ENCODE data around the gene CRIP2. TPM values are rescaled to one million over a fixed set of nuclear protein-coding genes. Genes with fewer than 3 reads are reported as not detected.

Gene CRIP2
- total RNA-seq, 2 donors from 2014 or later: 51.6 to 58.8 TPM

DNA sequence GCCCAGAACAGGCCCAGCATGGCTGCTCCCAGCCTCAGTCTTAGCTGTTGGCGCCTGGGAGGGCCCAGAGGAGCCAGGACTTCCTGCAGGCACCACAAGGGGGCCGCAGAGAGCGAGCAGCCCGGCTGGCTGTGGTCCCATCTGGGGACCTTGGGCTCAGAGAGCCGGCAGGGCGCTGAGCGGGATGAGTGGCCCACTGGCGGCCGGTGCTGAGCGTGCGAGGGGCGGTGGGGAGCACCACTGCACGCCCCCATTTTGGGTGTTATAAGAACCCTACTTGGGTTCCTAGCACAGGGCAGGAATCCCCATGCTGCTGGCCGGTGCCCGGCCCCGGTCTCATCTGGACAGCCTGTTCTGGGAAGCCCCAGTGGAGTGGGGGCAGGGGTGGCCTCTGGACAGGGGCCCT is 25.9 kb upstream of the CRIP2 start:
- Mint-ChIP-seq H3K27ac (no peak overlapping the region), H3K4me3 (no peak overlapping the region), H3K27me3 (no peaks in the 10 kb centered on the region), H3K4me1 (peaks cover 4% of the 10 kb centered on the region), H3K36me3 (ENCODE audit: low read depth) (no peaks in the 10 kb centered on the region)
- DNase-seq (peak; percentile 59 to 72 (median 60)), ATAC-seq (peak; percentile 98)
- no peaks in the 10 kb centered on the region for H3K9me3 ChIP-seq (ENCODE audit: control insufficient read depth, low read length, poor library complexity, severe bottlenecking)

DNA sequence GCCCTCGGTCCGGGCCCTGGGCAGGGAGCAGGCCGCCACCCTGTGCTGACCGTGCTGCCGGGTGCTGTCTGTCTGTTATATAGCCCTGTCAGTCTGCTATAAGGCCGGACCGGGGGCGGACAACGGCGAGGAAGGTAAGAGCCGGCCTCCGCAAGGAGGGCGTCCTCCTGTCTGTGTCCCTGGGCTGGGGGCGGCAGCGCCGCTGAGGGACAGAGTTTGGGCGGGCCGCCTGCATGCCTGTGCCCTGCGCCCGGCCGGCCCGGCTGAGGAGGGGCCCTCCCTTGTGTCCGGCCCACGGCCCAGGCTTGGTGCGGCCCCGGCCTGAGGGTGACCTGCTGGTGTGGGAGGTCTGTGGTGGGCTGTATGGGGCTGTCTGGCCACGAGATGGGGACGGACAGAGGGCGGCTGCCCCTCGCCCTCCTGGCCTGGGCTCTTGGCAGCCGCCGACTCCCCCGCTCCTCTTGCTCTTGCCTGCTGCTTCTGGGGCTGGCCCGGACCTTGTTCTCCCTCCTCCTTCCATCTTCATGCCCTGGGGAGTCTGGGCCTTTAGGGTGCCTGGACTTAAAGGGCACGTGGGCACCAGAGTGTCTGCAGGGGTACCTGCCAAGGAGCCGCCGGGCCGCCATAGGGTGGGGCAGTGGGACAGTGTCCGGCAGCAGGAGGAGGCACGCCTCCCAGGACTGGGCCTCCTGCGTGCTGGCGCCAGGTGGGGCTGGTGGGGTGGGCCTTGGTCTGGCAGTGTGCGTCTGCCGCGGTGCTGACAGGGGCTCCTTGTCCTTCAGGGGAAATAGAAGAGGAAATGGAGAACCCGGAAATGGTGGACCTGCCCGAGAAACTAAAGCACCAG is 25.1 kb upstream of the CRIP2 start:
- no peaks in the 10 kb centered on the region for H3K9me3 ChIP-seq (ENCODE audit: control insufficient read depth, low read length, poor library complexity, severe bottlenecking)
- Mint-ChIP-seq H3K36me3 (ENCODE audit: low read depth) (no peaks in the 10 kb centered on the region), H3K27ac (no peak overlapping the region), H3K27me3 (no peaks in the 10 kb centered on the region), H3K4me1 (peaks cover 4% of the 10 kb centered on the region), H3K4me3 (no peak overlapping the region)
- DNase-seq (no peak), ATAC-seq (no peak)

DNA sequence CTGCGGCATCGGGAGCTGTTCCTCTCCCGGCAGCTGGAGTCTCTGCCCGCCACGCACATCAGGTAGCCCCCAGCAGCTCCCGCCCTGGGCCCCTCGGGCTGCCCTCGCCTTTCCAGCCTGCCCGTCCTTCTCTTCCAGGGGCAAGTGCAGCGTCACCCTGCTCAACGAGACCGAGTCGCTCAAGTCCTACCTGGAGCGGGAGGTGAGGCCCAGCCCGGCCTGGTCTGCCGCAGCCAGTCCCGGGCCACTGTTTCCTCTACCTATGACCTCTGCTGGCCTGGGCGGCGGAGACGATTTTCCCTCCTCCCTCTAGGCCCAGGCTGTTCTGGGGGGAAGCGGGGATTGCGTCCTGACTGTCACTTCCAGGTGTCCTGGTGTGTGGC is 24.5 kb upstream of the CRIP2 start:
- Mint-ChIP-seq H3K36me3 (ENCODE audit: low read depth) (no peaks in the 10 kb centered on the region), H3K27me3 (no peaks in the 10 kb centered on the region), H3K27ac (no peak overlapping the region), H3K4me3 (no peak overlapping the region), H3K4me1 (peaks cover 4% of the 10 kb centered on the region)
- DNase-seq (no peak), ATAC-seq (no peak)
- no peaks in the 10 kb centered on the region for H3K9me3 ChIP-seq (ENCODE audit: control insufficient read depth, low read length, poor library complexity, severe bottlenecking)

DNA sequence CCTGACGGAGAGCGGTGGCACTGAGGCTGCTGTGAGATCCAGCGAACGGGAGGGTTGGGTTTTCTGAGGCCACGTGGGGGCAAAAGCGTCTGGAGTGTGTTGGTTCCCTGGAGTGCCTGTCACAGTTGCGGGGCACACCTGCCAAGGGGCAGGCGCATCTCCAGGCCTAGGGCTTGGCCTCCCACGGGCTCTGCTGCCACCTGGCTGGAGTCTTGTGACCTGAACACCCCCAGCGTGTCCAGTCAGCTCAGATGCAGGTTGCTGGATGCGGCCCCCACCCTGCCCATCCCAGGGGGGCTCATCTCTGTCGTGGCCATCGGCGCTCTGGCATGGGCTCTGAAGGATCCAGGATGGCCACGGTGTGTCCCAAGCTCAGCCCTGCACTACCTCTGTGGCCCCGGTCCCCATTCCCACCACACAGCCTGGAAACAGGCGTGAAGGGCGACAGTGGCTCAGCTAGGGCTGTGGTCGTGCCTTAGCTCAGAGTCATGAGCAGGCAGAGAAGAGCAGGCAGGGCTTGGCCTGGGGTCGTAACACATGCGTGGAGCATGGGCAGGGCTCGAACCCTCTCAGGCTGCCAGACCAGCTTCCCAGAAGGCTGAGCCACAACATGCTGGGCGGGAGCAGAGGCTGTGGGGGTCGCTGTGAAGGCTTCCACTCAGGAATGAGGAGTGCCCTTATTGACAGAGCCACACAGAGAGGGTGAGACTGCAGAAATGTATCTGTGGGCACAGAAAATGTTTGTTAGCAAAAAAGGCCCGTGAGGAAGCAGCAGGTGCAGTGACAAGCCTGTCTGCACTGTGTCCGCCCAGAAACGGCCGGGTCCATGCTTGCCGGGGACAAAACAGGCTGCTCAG is 23.5 kb upstream of the CRIP2 start:
- no peaks in the 10 kb centered on the region for H3K9me3 ChIP-seq (ENCODE audit: control insufficient read depth, low read length, poor library complexity, severe bottlenecking)
- ATAC-seq (no peak), DNase-seq (no peak)
- H3K27ac Mint-ChIP-seq: no peak overlapping the region
- H3K4me1 Mint-ChIP-seq: peaks cover 6% of the 10 kb centered on the region
- H3K27me3 Mint-ChIP-seq: no peaks in the 10 kb centered on the region
- H3K36me3 Mint-ChIP-seq (ENCODE audit: low read depth): no peaks in the 10 kb centered on the region
- no peak overlapping the region for H3K4me3 Mint-ChIP-seq

DNA sequence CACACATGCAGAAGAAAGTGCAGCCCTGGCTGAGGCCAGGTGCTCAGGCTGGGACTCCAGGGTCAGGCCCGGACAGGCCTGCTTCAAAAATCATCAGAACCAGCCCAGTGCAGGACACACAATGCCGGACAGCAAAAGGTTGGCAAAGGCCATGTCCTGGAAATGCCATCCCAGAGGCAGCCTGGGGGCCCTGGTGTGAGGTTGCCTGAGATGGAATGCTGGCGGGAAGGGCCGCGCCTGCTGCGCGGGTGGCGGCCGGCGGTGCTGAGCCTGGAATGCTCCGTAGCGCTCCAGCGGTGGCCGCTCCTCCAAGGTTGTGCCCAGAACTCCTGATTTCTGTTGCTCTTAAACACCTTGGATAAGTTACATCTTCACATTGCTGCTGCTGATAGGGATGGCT is 21.7 kb upstream of the CRIP2 start:
- Mint-ChIP-seq H3K36me3 (ENCODE audit: low read depth) (no peaks in the 10 kb centered on the region), H3K4me3 (no peak overlapping the region), H3K27me3 (no peaks in the 10 kb centered on the region), H3K27ac (no peak overlapping the region), H3K4me1 (peaks cover 5% of the 10 kb centered on the region)
- no peaks in the 10 kb centered on the region for H3K9me3 ChIP-seq (ENCODE audit: control insufficient read depth, low read length, poor library complexity, severe bottlenecking)
- ATAC-seq: no peak
- no peak for DNase-seq

DNA sequence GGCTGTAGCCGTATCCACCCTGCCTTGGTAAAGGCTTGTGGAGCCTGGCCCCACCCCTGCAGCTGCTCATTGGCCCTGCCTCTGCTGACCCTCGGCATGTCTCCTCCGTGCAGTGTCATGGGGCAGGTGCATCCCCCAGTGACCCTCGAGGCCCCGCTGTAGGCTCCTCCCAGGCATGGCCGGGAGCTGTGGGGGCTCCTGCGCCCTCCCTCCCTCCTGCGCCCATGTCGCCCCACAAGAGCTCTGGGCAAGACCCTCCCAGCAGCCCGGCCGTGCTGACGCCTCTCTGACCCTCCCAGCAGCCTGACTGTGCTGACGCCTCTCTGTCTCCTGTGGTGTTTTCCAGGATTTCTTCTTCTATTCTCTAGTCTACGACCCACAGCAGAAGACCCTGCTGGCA is 20.8 kb upstream of the CRIP2 start:
- no peaks in the 10 kb centered on the region for H3K9me3 ChIP-seq (ENCODE audit: control insufficient read depth, low read length, poor library complexity, severe bottlenecking)
- H3K27me3 Mint-ChIP-seq: no peaks in the 10 kb centered on the region
- no peak overlapping the region for H3K27ac Mint-ChIP-seq
- DNase-seq (no peak), ATAC-seq (no peak)
- no peak overlapping the region for H3K4me3 Mint-ChIP-seq
- H3K36me3 Mint-ChIP-seq (ENCODE audit: low read depth): no peaks in the 10 kb centered on the region
- peaks cover 2% of the 10 kb centered on the region for H3K4me1 Mint-ChIP-seq

DNA sequence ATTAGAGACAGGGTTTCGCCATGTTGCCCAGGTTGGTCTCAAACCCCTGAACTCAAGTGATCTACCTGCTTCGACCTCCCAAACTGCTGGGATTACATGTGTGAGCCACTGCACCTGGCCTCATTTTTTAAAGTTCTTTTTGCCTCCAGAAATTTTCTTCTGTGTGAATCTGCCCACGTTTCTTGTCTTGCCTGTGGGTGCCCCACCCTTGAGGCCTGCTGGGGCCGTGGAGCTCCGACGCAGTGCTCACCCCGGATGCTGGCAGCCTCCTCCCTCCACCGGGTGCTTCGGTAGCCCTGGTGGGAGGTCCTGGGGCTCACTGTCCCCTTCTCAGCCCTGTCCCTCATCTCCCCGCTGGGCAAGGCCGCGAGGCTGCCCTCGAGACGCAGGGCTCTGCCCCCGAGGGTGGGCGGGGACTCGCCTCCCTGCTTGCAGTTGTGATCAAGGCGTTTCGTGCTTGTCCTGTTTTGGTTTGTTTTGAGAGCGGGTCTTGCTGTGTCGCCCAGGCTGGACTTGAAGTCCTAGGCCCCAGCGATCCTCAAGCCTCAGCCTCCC is 19.5 kb upstream of the CRIP2 start:
- DNase-seq (no peak), ATAC-seq (no peak)
- no peaks in the 10 kb centered on the region for H3K9me3 ChIP-seq (ENCODE audit: control insufficient read depth, low read length, poor library complexity, severe bottlenecking)
- Mint-ChIP-seq H3K27ac (peak overlapping the region; percentile 9), H3K27me3 (no peaks in the 10 kb centered on the region), H3K4me1 (peaks cover 2% of the 10 kb centered on the region), H3K36me3 (ENCODE audit: low read depth) (no peaks in the 10 kb centered on the region), H3K4me3 (no peak overlapping the region)

DNA sequence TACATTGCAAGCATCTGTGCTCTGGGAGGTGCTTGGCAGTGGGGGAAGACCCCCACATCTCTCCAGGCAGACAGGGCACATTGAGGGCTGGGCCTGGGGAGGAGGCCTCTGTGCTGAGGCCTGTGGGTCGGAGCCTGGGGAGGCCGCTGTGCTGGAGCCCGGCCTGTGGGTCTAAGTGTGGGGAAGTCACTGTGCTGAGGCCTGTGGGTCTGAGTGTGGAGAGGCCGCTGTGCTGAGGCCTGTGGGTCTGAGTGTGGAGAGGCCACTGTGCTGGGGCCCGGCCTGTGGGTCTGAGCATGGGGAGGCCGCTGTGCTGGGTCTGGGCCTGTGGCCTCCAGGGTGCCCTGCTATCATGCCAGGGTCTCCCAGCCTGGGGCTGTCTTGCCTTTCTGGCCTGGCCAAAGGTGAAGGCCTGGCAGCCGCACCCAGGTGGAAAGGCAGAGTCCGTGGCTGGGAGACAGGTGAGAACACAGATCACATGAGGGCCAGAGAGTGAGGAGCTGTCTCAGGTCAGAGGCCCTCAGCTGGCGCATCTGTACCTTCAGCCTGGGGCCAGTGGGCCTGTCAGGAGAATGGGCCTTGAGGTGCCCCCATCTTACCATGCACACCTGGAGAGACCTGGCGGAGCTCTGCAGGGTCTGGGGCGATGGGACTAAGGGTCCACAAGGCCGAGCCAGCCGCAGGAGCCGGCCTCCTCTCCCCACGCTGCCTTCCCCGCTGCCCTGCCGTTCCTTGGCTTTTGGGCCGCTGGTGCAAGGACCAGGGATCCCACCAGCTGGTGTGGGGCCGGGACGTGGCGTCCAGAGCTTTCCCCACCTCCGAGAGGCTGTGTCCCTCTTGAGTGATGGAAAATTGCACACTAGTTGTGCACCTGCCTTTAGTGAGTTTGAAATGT is 18.6 kb upstream of the CRIP2 start:
- H3K27me3 Mint-ChIP-seq: no peaks in the 10 kb centered on the region

DNA sequence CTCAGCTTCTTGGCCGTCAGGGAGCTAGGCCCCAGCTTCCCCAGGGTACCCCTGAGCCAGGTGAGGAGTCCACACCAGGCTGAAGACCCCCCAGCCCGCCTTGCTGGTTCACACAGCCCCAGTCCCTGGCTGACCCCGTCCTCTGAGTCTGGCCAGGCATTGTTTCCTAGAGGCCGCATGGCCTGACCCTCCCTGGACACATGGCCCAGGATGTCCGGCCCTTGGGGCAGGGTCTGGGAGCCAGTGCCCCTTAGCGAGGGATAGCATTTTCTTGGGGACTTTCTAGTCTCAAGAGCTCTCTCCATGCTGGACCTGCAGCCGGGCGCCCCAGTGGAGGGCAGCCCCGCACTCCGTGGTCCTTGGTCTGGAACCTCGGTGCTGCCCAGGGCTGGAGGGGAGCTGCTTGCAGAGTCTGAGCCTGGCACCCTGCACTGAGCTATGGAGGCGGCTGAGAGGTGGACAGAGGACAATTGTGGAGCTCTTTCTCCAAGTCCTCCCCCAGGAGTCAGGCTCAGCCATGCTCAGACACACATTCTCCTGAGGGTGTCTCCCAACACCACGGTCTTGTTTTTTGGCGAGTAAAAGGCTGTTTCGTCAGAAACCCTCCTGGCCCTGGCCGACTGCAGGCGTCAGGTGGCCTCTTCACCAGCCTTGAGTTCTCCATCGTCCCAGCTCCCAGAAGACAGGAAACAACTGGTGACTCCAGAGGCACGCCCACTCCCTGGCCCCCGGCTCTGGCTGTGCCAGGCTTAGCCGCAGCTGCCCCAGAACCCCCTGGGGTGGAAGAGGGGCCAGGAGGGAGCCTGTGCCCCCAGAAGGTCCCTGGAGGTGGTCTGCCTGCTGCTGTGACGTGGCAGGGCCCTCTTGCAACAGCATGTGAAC is 17.6 kb upstream of the CRIP2 start:
- Mint-ChIP-seq H3K27me3 (no peaks in the 10 kb centered on the region), H3K4me3 (no peak overlapping the region), H3K36me3 (ENCODE audit: low read depth) (no peaks in the 10 kb centered on the region), H3K27ac (no peak overlapping the region), H3K4me1 (peaks cover 2% of the 10 kb centered on the region)
- ATAC-seq: no peak
- no peaks in the 10 kb centered on the region for H3K9me3 ChIP-seq (ENCODE audit: control insufficient read depth, low read length, poor library complexity, severe bottlenecking)
- DNase-seq: no peak

More for the DNA sequence above, 18.6 kb upstream of the CRIP2 start:
- H3K27ac Mint-ChIP-seq: no peak overlapping the region
- no peak overlapping the region for H3K4me3 Mint-ChIP-seq
- H3K36me3 Mint-ChIP-seq (ENCODE audit: low read depth): no peaks in the 10 kb centered on the region
- no peak for ATAC-seq
- H3K4me1 Mint-ChIP-seq: peaks cover 2% of the 10 kb centered on the region
- no peak for DNase-seq
- no peaks in the 10 kb centered on the region for H3K9me3 ChIP-seq (ENCODE audit: control insufficient read depth, low read length, poor library complexity, severe bottlenecking)

DNA sequence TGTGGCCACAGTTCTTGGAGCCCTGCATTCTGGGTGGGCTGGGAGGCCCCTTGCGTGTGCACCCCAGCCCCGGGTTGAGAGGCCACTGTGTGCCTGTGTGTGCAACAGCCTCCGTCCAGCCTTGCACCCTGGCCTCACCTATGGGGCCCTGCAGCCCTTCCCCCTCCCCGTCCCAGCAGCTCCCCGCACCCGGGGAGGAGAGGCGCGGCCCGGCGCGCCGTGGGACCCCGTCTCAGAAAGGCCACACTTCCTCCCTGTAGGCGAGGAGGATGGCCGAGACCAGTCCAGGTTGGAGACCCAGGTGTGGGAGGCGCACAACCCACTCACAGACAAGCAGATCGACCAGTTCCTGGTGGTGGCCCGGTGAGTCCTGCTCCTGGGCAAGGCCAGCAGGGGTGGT is 16.6 kb upstream of the CRIP2 start:
- ATAC-seq (no peak), DNase-seq (no peak)
- H3K9me3 ChIP-seq (ENCODE audit: control insufficient read depth, low read length, poor library complexity, severe bottlenecking): no peaks in the 10 kb centered on the region
- Mint-ChIP-seq H3K4me3 (no peak overlapping the region), H3K27me3 (no peaks in the 10 kb centered on the region), H3K4me1 (peaks cover 2% of the 10 kb centered on the region), H3K36me3 (ENCODE audit: low read depth) (no peaks in the 10 kb centered on the region), H3K27ac (no peak overlapping the region)

DNA sequence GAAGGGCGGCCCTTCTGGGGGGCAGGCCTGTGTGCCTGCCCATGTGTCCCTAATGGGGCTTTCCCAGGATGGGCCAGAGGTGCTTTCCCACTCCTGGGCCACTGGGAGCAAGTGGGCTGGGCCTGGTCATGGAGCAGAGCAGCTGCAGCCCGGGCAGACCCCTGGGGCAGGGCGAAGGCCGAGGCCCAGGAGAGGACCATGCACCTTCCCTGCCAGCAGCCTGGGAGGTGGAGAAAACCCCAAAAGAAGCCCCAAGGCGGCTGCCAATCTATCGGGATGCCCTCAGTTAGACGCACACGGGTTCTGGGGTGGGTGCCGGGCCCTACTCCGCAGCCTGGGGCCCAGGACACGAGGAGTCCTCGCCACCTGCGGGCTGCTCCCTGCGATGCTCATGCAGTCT is 16.1 kb upstream of the CRIP2 start:
- no peak for DNase-seq
- Mint-ChIP-seq H3K36me3 (ENCODE audit: low read depth) (no peaks in the 10 kb centered on the region), H3K27me3 (no peaks in the 10 kb centered on the region), H3K27ac (no peak overlapping the region), H3K4me3 (no peak overlapping the region), H3K4me1 (peaks cover 2% of the 10 kb centered on the region)
- no peak for ATAC-seq
- H3K9me3 ChIP-seq (ENCODE audit: control insufficient read depth, low read length, poor library complexity, severe bottlenecking): no peaks in the 10 kb centered on the region

DNA sequence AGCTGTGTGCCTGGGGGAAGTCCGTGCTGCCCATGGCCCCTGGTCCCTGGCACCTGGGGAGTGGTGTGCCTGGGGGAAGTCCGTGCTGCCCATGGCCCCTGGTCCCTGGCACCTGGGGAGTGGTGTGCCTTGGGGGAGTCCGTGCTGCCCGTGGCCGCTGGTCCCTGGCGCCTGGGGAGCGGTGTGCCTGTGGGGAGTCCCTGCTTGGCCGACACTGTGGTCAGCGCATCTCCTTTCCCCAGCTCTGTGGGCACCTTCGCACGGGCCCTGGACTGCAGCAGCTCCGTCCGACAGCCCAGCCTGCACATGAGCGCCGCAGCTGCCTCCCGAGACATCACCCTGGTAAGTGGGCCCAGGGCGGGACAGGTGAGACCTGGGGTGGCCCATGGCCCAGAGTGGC is 14.5 kb upstream of the CRIP2 start:
- Mint-ChIP-seq H3K4me1 (peaks cover 2% of the 10 kb centered on the region), H3K27ac (no peak overlapping the region), H3K36me3 (ENCODE audit: low read depth) (no peaks in the 10 kb centered on the region), H3K4me3 (no peak overlapping the region), H3K27me3 (no peaks in the 10 kb centered on the region)
- ATAC-seq (no peak), DNase-seq (no peak)
- no peaks in the 10 kb centered on the region for H3K9me3 ChIP-seq (ENCODE audit: control insufficient read depth, low read length, poor library complexity, severe bottlenecking)
